Measurements from ENCODE around the gene SPN.

The SPN gene

DNA sequence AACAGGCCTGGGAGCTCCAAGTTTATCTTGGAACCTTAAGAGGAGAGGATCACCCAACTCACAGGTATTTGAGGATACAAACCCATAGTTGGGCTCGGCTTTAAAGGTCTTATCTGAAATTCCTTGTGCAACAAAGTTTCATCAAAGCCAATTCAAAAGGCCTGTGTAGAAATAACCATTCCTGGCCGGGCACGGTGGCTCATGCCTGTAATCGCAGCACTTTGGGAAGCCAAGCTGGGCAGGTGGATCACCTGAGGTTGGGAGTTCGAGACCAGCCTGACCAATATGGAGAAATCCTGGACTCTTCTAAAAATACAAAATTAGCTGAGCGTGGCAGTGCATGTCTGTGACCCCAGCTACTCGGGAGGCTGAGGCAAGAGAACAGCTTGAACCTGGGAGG is 54.1 kb downstream of the SPN start:
- Histone ChIP-seq H3K27me3 (ENCODE audit: control insufficient read depth, insufficient read depth, low read length) (no peaks in the 10 kb centered on the region), H3K9me3 (ENCODE audit: control insufficient read depth, insufficient read depth, low read length) (no peaks in the 10 kb centered on the region), H3K4me3 (ENCODE audit: low read depth, low read length) (no peak overlapping the region), H3K4me1 (ENCODE audit: control insufficient read depth, insufficient read depth, low read length) (peaks cover 5% of the 10 kb centered on the region), H3K9ac (ENCODE audit: low read depth, low read length) (no peak overlapping the region), H3K36me3 (ENCODE audit: control insufficient read depth, insufficient read depth, low read length) (peaks cover 11% of the 10 kb centered on the region)

DNA sequence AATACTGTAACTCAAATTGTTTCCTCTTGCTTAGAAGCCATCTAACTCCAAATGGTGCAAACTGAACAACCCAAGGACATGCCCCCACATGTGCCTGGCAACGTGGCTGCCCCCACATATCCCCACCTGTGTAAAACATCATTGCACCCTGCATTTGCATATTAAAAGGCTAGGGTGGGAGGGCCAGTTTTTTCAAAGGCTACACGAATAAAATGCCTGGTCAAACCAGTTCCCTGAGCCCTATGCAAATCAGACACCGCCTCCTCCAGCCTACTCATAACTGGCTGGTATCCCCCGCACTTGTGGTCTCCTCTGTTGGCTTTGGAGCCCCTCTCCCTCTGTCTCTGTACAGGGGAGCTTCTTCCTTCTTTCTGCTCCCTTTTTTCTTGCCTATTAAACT is 56.0 kb downstream of the SPN start:
- H3K27me3 ChIP-seq (ENCODE audit: control insufficient read depth, insufficient read depth, low read length) = no peaks in the 10 kb centered on the region
- no peak overlapping the region for H3K9ac ChIP-seq (ENCODE audit: low read depth, low read length)
- H3K9me3 ChIP-seq (ENCODE audit: control insufficient read depth, insufficient read depth, low read length) = no peaks in the 10 kb centered on the region
- no peak overlapping the region for H3K4me3 ChIP-seq (ENCODE audit: low read depth, low read length)
- H3K36me3 ChIP-seq (ENCODE audit: control insufficient read depth, insufficient read depth, low read length) = peaks cover 11% of the 10 kb centered on the region
- peaks cover 5% of the 10 kb centered on the region for H3K4me1 ChIP-seq (ENCODE audit: control insufficient read depth, insufficient read depth, low read length)

Measured in iPS-15b (cell line).